ENCODE results near the gene TPM2. TPM values are rescaled to one million over a fixed set of nuclear protein-coding genes. Genes with fewer than 3 reads are reported as not detected.

The TPM2 gene
- total RNA-seq, 5 donors from 2014 or later (not counting 1 experiment from before 2014, with no cell fraction given) = 21.4 to 66.0 (median 57.5) TPM

- WGBS (ENCODE audit: insufficient coverage) = 95% methylated on average over 3 of the region's 3 CpGs
- Histone ChIP-seq H3K4me3 (ENCODE audit: control insufficient read depth in 1 of 2, extremely low read depth in 1 of 2, low read length in 1 of 2) (no peak overlapping the region), H3K27ac (ENCODE audit: low read length) (no peak overlapping the region), H3K4me1 (ENCODE audit: control insufficient read depth in 1 of 2, extremely low read depth in 1 of 2, insufficient read depth in 2 of 2, low read length in 2 of 2) (peaks cover 7 to 25% of the 10 kb centered on the region in 2 experiments), H3K9me3 (no peaks in the 10 kb centered on the region), H3K36me3 (ENCODE audit: control insufficient read depth in 2 of 2, extremely low read depth in 1 of 2, insufficient read depth in 1 of 2, low read length in 1 of 2) (no peaks in the 10 kb centered on the region), H3K27me3 (replicated peaks in 1 of 2; ENCODE audit: control insufficient read depth in 2 of 2, extremely low read depth in 1 of 2, insufficient read depth in 2 of 2, low read length in 1 of 2) (no peaks in the 10 kb centered on the region)
- POLR2A ChIA-PET = interaction anchor here in 1 of 2 donors (0.6 kb wide), 1 partner anchor 9 kb away, joined by 4 read pairs; no protein-coding TSS in a partner anchor
- Mint-ChIP-seq H3K27ac (no peak overlapping the region), H3K27me3 (no peaks in the 10 kb centered on the region), H3K9me3 (no peaks in the 10 kb centered on the region), H3K4me1 (peaks cover 29 to 35% (median 32%) of the 10 kb centered on the region in 3 donors), H3K36me3 (no peaks in the 10 kb centered on the region), H3K4me3 (no peak overlapping the region)
- CTCF ChIA-PET = no interaction called here
- ATAC-seq (replicated peaks in 1 of 4) (no peak), DNase-seq (no peak)
Measured at GRCh38 chr9:35667939-35668338, 21.8 kb downstream of the TPM2 start.

GRCh38 chr9:35666549-35666948, 23.2 kb downstream of the TPM2 start:
- Mint-ChIP-seq H3K4me1 (peaks cover 43 to 48% (median 46%) of the 10 kb centered on the region in 3 donors), H3K27me3 (no peaks in the 10 kb centered on the region), H3K36me3 (peaks cover 3% of the 10 kb centered on the region), H3K4me3 (no peak overlapping the region), H3K27ac (no peak overlapping the region), H3K9me3 (no peaks in the 10 kb centered on the region)
- H3K36me3 ChIP-seq (ENCODE audit: control insufficient read depth in 2 of 2, extremely low read depth in 1 of 2, insufficient read depth in 1 of 2, low read length in 1 of 2) = no peaks in the 10 kb centered on the region
- WGBS (ENCODE audit: insufficient coverage) = no CpG with 5 or more reads among the region's 5 CpGs
- H3K4me3 ChIP-seq (ENCODE audit: control insufficient read depth in 1 of 2, extremely low read depth in 1 of 2, low read length in 1 of 2) = no peak overlapping the region
- CTCF ChIA-PET = interaction anchor here in 1 of 2 donors (1.4 kb wide), 1 partner anchor 28 kb away, joined by 3 read pairs; no protein-coding TSS in a partner anchor
- no peaks in the 10 kb centered on the region for H3K27me3 ChIP-seq (replicated peaks in 1 of 2; ENCODE audit: control insufficient read depth in 2 of 2, extremely low read depth in 1 of 2, insufficient read depth in 2 of 2, low read length in 1 of 2)
- POLR2A ChIA-PET = interaction anchor here in 1 of 2 donors (0.5 kb wide), 1 partner anchor 1448 kb away, joined by 7 read pairs; no protein-coding TSS in a partner anchor
- DNase-seq (no peak), ATAC-seq (replicated peaks in 1 of 4) (no peak)
- no peaks in the 10 kb centered on the region for H3K9me3 ChIP-seq
- H3K27ac ChIP-seq (ENCODE audit: low read length) = no peak overlapping the region
- peaks cover 18 to 39% of the 10 kb centered on the region in 2 experiments for H3K4me1 ChIP-seq (ENCODE audit: control insufficient read depth in 1 of 2, extremely low read depth in 1 of 2, insufficient read depth in 2 of 2, low read length in 2 of 2)

GRCh38 chr9:35666045-35666444, 23.7 kb downstream of the TPM2 start:
- H3K27me3 Mint-ChIP-seq = no peaks in the 10 kb centered on the region
- ChIA-PET CTCF (interaction anchor here (0.6 to 4.4 kb wide), 5 partner anchors 9 to 180 kb away, joined by 3 to 22 read pairs (median 3); no protein-coding TSS in a partner anchor), POLR2A (interaction anchor here in 1 of 2 donors (0.5 to 0.6 kb wide), 2 partner anchors 17 to 1448 kb away, joined by 3 to 7 read pairs; no protein-coding TSS in a partner anchor)
- no peak overlapping the region for H3K27ac Mint-ChIP-seq
- Histone ChIP-seq H3K4me3 (ENCODE audit: control insufficient read depth in 1 of 2, extremely low read depth in 1 of 2, low read length in 1 of 2) (no peak overlapping the region), H3K9me3 (no peaks in the 10 kb centered on the region), H3K27me3 (replicated peaks in 1 of 2; ENCODE audit: control insufficient read depth in 2 of 2, extremely low read depth in 1 of 2, insufficient read depth in 2 of 2, low read length in 1 of 2) (no peaks in the 10 kb centered on the region), H3K4me1 (ENCODE audit: control insufficient read depth in 1 of 2, extremely low read depth in 1 of 2, insufficient read depth in 2 of 2, low read length in 2 of 2) (peaks cover 23 to 44% of the 10 kb centered on the region in 2 experiments), H3K27ac (ENCODE audit: low read length) (no peak overlapping the region), H3K36me3 (ENCODE audit: control insufficient read depth in 2 of 2, extremely low read depth in 1 of 2, insufficient read depth in 1 of 2, low read length in 1 of 2) (peaks cover 0 to 3% of the 10 kb centered on the region in 2 donors)
- DNase-seq = no peak
- H3K4me3 Mint-ChIP-seq = peak overlapping the region in 2 of 3 donors; percentile 76 to 88
- peaks cover 47 to 53% (median 48%) of the 10 kb centered on the region in 3 donors for H3K4me1 Mint-ChIP-seq
- no peaks in the 10 kb centered on the region for H3K9me3 Mint-ChIP-seq
- peaks cover 3% of the 10 kb centered on the region for H3K36me3 Mint-ChIP-seq
- ATAC-seq (replicated peaks in 1 of 4) = no peak
- WGBS (ENCODE audit: insufficient coverage) = no CpG with 5 or more reads among the region's 1 CpG

GRCh38 chr9:35665471-35665818, 24.3 kb downstream of the TPM2 start:
- 0% methylated on average over 2 of the region's 5 CpGs for WGBS (ENCODE audit: insufficient coverage)
- peak overlapping the region; percentile 92 to 93 for H3K27ac Mint-ChIP-seq
- H3K27me3 Mint-ChIP-seq = no peaks in the 10 kb centered on the region
- no peaks in the 10 kb centered on the region for H3K27me3 ChIP-seq (replicated peaks in 1 of 2; ENCODE audit: control insufficient read depth in 2 of 2, extremely low read depth in 1 of 2, insufficient read depth in 2 of 2, low read length in 1 of 2)
- ATAC-seq (replicated peaks in 1 of 4) (no peak), DNase-seq (no peak)
- peak overlapping the region; percentile 48 for H3K27ac ChIP-seq (ENCODE audit: low read length)
- ChIA-PET CTCF (interaction anchor here (0.6 to 4.4 kb wide), 9 partner anchors 8 to 179 kb away, joined by 3 to 22 read pairs (median 3); no protein-coding TSS in a partner anchor), POLR2A (interaction anchor here (0.6 to 0.7 kb wide), 2 partner anchors 16 to 265 kb away, joined by 3 read pairs; no protein-coding TSS in a partner anchor)
- no peaks in the 10 kb centered on the region for H3K9me3 ChIP-seq
- H3K4me3 ChIP-seq (ENCODE audit: control insufficient read depth in 1 of 2, extremely low read depth in 1 of 2, low read length in 1 of 2) = peak overlapping the region; percentile 60 to 66
- H3K9me3 Mint-ChIP-seq = no peaks in the 10 kb centered on the region
- H3K36me3 Mint-ChIP-seq = peaks cover 9% of the 10 kb centered on the region
- peaks cover 0 to 9% of the 10 kb centered on the region in 2 donors for H3K36me3 ChIP-seq (ENCODE audit: control insufficient read depth in 2 of 2, extremely low read depth in 1 of 2, insufficient read depth in 1 of 2, low read length in 1 of 2)
- H3K4me1 Mint-ChIP-seq = peaks cover 53 to 59% (median 54%) of the 10 kb centered on the region in 3 donors
- peak overlapping the region; percentile 76 to 88 (median 82) for H3K4me3 Mint-ChIP-seq
- peaks cover 25 to 50% of the 10 kb centered on the region in 2 experiments for H3K4me1 ChIP-seq (ENCODE audit: control insufficient read depth in 1 of 2, extremely low read depth in 1 of 2, insufficient read depth in 2 of 2, low read length in 2 of 2)

- H3K9me3 Mint-ChIP-seq = no peaks in the 10 kb centered on the region
- Histone ChIP-seq H3K9me3 (no peaks in the 10 kb centered on the region), H3K4me3 (ENCODE audit: control insufficient read depth in 1 of 2, extremely low read depth in 1 of 2, low read length in 1 of 2) (peak within 1 kb of the TSS; percentile 60 to 66), H3K27me3 (replicated peaks in 1 of 2; ENCODE audit: control insufficient read depth in 2 of 2, extremely low read depth in 1 of 2, insufficient read depth in 2 of 2, low read length in 1 of 2) (no peaks in the 10 kb centered on the region), H3K36me3 (ENCODE audit: control insufficient read depth in 2 of 2, extremely low read depth in 1 of 2, insufficient read depth in 1 of 2, low read length in 1 of 2) (peaks cover 0 to 14% of the 10 kb centered on the region in 2 donors), H3K27ac (ENCODE audit: low read length) (peak within 1 kb of the TSS; percentile 54), H3K4me1 (ENCODE audit: control insufficient read depth in 1 of 2, extremely low read depth in 1 of 2, insufficient read depth in 2 of 2, low read length in 2 of 2) (peaks cover 25 to 56% of the 10 kb centered on the region in 2 experiments)
- H3K27ac Mint-ChIP-seq = peak within 1 kb of the TSS; percentile 92 to 93
- no peaks in the 10 kb centered on the region for H3K27me3 Mint-ChIP-seq
- DNase-seq (peak in 32 of 35 experiments; percentile 16 to 77 (median 43)), ATAC-seq (replicated peaks in 1 of 4) (peak; percentile 68 to 76 (median 74))
- H3K4me3 Mint-ChIP-seq = peak within 1 kb of the TSS; percentile 76 to 88 (median 82)
- H3K36me3 Mint-ChIP-seq = peaks cover 14% of the 10 kb centered on the region
- peaks cover 59 to 65% (median 61%) of the 10 kb centered on the region in 3 donors for H3K4me1 Mint-ChIP-seq
- WGBS (ENCODE audit: insufficient coverage) = 8% methylated on average over 57 of the region's 58 CpGs
- ChIA-PET POLR2A (interaction anchor here in 1 of 2 donors (0.7 to 1.1 kb wide), 2 partner anchors 18 to 266 kb away, joined by 3 to 4 read pairs; no protein-coding TSS in a partner anchor), CTCF (interaction anchor here (0.6 to 4.4 kb wide), 9 partner anchors 31 to 85 kb away, joined by 3 to 22 read pairs (median 4); no protein-coding TSS in a partner anchor)
Measured at GRCh38 chr9:35664531-35665470, 24.9 kb downstream of the TPM2 start, which contains the start of gene ARHGEF39. Gene ARHGEF39, minus strand, starts transcription at chr9:35665195. Its CDS starts 26 bp downstream, at chr9:35665169.

GRCh38 chr9:35662437-35662836, 27.3 kb downstream of the TPM2 start:
- peaks cover 75 to 83% (median 81%) of the 10 kb centered on the region in 3 donors for H3K4me1 Mint-ChIP-seq
- H3K4me3 Mint-ChIP-seq = peak overlapping the region in 2 of 3 donors; percentile 22 to 93
- ATAC-seq (replicated peaks in 1 of 4) = no peak
- H3K27ac Mint-ChIP-seq = peak overlapping the region; percentile 92 to 93
- ChIA-PET POLR2A (no interaction called here), CTCF (interaction anchor here in 1 of 2 donors (1.0 to 7.1 kb wide), 4 partner anchors 15 to 87 kb away, joined by 3 to 122 read pairs (median 15); partner anchors contain the start of genes GBA2 and RGP1)
- H3K36me3 Mint-ChIP-seq = peaks cover 23% of the 10 kb centered on the region
- H3K9me3 Mint-ChIP-seq = no peaks in the 10 kb centered on the region
- H3K36me3 ChIP-seq (ENCODE audit: control insufficient read depth in 2 of 2, extremely low read depth in 1 of 2, insufficient read depth in 1 of 2, low read length in 1 of 2) = peaks cover 0 to 14% of the 10 kb centered on the region in 2 donors
- peaks cover 4 to 5% of the 10 kb centered on the region in 2 donors for H3K27me3 Mint-ChIP-seq
- peaks cover 34 to 74% of the 10 kb centered on the region in 2 experiments for H3K4me1 ChIP-seq (ENCODE audit: control insufficient read depth in 1 of 2, extremely low read depth in 1 of 2, insufficient read depth in 2 of 2, low read length in 2 of 2)
- 77% methylated on average over 7 of the region's 7 CpGs for WGBS (ENCODE audit: insufficient coverage)
- H3K9me3 ChIP-seq = no peaks in the 10 kb centered on the region
- no peak overlapping the region for H3K4me3 ChIP-seq (ENCODE audit: control insufficient read depth in 1 of 2, extremely low read depth in 1 of 2, low read length in 1 of 2)
- DNase-seq = no peak
- H3K27me3 ChIP-seq (replicated peaks in 1 of 2; ENCODE audit: control insufficient read depth in 2 of 2, extremely low read depth in 1 of 2, insufficient read depth in 2 of 2, low read length in 1 of 2) = no peaks in the 10 kb centered on the region
- H3K27ac ChIP-seq (ENCODE audit: low read length) = peak overlapping the region; percentile 83
